ENCODE data around the gene NKX1-2. TPM values are rescaled to one million over a fixed set of nuclear protein-coding genes. Genes with fewer than 3 reads are reported as not detected.

NKX1-2 gene
- total and polyA plus RNA-seq, 2 of the 4 experiments (the other 2 are of a cell fraction): not detected

- Histone ChIP-seq H3K27ac (ENCODE audit: insufficient read depth, low read length) (no peak overlapping the region), H4K20me1 (ENCODE audit: insufficient read depth, low read length) (no peaks in the 10 kb centered on the region), H2BK120ac (ENCODE audit: low read depth, low read length) (no peak overlapping the region), H3K4ac (ENCODE audit: low read depth, low read length) (no peak overlapping the region), H3K36me3 (ENCODE audit: control insufficient read depth, insufficient read depth, low read length) (peaks cover 43% of the 10 kb centered on the region), H3K79me1 (ENCODE audit: low read depth in 1 of 2, low read length in 2 of 2) (no peaks in the 10 kb centered on the region), H3K14ac (replicated peaks; ENCODE audit: low read depth, low read length) (no peak overlapping the region), H3K4me1 (ENCODE audit: control insufficient read depth, insufficient read depth, low read length) (no peaks in the 10 kb centered on the region), H2AK9ac (replicated peaks; ENCODE audit: low read depth, low read length, poor library complexity) (no peak overlapping the region), H2BK5ac (ENCODE audit: low read depth, low read length, poor library complexity, severe bottlenecking) (no peak overlapping the region), H2AK5ac (ENCODE audit: low read depth, low read length) (no peak overlapping the region), H4K5ac (ENCODE audit: low read depth, low read length) (no peak overlapping the region), H3K56ac (ENCODE audit: extremely low read depth, insufficient read depth, low read length) (no peak overlapping the region), H3K4me3 (ENCODE audit: insufficient read depth, low read depth, low read length) (no peak overlapping the region), H3K23ac (ENCODE audit: low read depth, low read length) (no peak overlapping the region), H3K18ac (ENCODE audit: low read depth, low read length) (no peak overlapping the region), H2BK15ac (ENCODE audit: low read depth, low read length) (no peak overlapping the region), H3K4me2 (ENCODE audit: low read depth, low read length) (no peak overlapping the region), H4K91ac (ENCODE audit: insufficient read depth, low read depth, low read length) (no peak overlapping the region), H2BK20ac (ENCODE audit: low read depth, low read length) (no peak overlapping the region), H3K27me3 (ENCODE audit: control insufficient read depth, insufficient read depth, low read length) (no peaks in the 10 kb centered on the region), H3K9me1 (ENCODE audit: insufficient read depth, low read length) (0 out of 2 replicates have a peak, but pooled peaks cover 3% of the 10 kb centered on the region), H4K8ac (ENCODE audit: low read depth in 2 of 2, low read length in 2 of 2) (no peak overlapping the region), H3K9ac (ENCODE audit: low read depth, low read length) (no peak overlapping the region), H3K9me3 (ENCODE audit: control insufficient read depth, insufficient read depth, low read length) (no peaks in the 10 kb centered on the region), H2AFZ (replicated peaks; ENCODE audit: low read length, poor library complexity) (peak overlapping the region; percentile 21)
- 82% methylated on average over 4 of the region's 8 CpGs; no CpG with 5 or more reads in 1 of the 2 experiments for WGBS, 2 experiments (ENCODE audit: extremely low coverage in 2 of 2, insufficient read length in 1 of 2)
- in situ Hi-C loops (cut with MboI; ENCODE audit: low sequenced_read_pairs) (no loop called here), intact Hi-C loops (cut with micrococcal nuclease) (no loop called here), dilution Hi-C loops (cut with HindIII; ENCODE audit: low sequenced_read_pairs, unreplicated experiment) (no loop called here)
- ChIA-PET POLR2A (ENCODE audit: unreplicated experiment) (no interaction called here), CTCF (interaction anchor here (0.5 to 1.6 kb wide), 6 partner anchors 9 to 495 kb away, joined by 3 to 8 read pairs (median 3); no protein-coding TSS in a partner anchor)
- DNase-seq (peak; percentile 81), ATAC-seq (ENCODE audit: low read depth) (peak; percentile 98)
- TF ChIP-seq CHD1 (IDR thresholded peaks at IDR 0.05; ENCODE audit: low read depth, low read length) (no peak), FOS (IDR thresholded peaks at IDR 0.05; ENCODE audit: low read depth, low read length) (no peak), MAFK (IDR thresholded peaks at IDR 0.05; ENCODE audit: low read depth, low read length) (peak; percentile 73), RAD21 (IDR thresholded peaks at IDR 0.05; ENCODE audit: low read length) (peak; percentile 20; the same call in 1 of the 2 replicates), CTCF (conservative IDR thresholded peaks at IDR 0.05; ENCODE audit: low read depth, low read length) (peak; percentile 63)
- BruUV-seq (replicated peaks): no TSS peak
Measured at GRCh38 chr10:124403548-124403947, 46.3 kb downstream of the NKX1-2 start.
